ENCODE measurements around the gene IRX4.

DNA sequence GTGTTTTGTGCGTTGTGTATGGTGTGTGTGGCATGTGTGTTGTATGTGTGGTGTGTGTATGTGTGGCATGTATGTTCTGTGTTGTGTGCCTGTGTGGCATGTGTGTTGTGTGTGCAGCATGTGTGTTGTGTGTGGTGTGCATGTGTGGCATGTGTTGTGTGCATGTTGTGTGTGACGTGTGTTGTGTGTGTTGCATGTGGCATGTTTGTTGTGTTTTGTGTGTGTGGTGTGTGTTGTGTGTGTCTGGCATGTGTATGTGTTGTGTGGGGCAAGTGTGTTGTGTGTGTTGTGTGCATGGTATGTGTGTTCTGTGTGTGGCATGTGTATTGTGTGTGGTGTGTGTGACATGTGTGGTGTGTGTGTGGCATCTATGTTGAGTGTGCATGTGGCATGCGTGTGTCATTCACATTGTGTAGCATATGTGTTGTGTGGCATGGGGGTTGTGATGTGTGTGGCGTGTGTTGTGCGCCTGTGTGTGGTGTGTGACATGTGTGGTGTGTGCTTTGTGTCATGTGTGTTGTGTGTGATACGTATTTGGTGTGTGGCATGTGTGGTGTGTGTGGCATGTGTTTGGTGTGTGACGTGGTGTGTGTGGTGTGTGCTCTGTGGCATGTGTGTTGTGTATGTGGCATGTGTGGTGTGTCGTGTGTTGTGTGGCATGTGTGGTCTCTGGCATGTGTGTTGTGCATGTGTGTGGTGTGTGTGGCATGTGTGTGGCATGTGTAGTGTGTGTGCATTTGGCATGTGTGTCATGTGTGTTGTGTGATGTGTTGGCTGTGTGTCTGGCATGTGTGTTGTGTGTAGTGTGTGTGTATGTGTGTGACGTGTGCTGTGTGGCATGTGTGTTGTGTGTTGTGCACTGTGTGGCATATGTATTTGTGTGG is 46.6 kb upstream of the IRX4 start:
- TF ChIP-seq CTCF (conservative IDR thresholded peaks at IDR 0.05 in 1 of 2, IDR thresholded peaks at IDR 0.05 in 1 of 2; ENCODE audit: low read depth in 1 of 2, low read length in 2 of 2) (no peak), EZH2 (IDR thresholded peaks at IDR 0.05; ENCODE audit: low read length, missing control alignments) (no peak)

All from fibroblast of lung (primary cell).